IgD-negative memory B cell (primary cell): ENCODE results near the gene CYP2S1. TPM values are rescaled to one million over a fixed set of nuclear protein-coding genes. Genes with fewer than 3 reads are reported as not detected.
"Not testable (repeated sequence)": the region's sequence is repeated elsewhere in the genome, so short reads cannot be mapped to it uniquely, and the experiment has no call there.

Source experiments
- H3K27ac Mint-ChIP-seq, 3 donors: one replicate each; pipeline ENCODE4 v1.8.0; 2020 to 2022; ENCODE audit warnings: mild to moderate bottlenecking in 3 of 3, mixed read lengths in 3 of 3, moderate library complexity in 1 of 3
- H3K27me3 Mint-ChIP-seq: one replicate; pipeline ENCODE4 v1.8.0; 2021; ENCODE audit warnings: mixed read lengths
- H3K36me3 Mint-ChIP-seq: one replicate; pipeline ENCODE4 v1.8.0; 2020; ENCODE audit warnings: mild to moderate bottlenecking, mixed read lengths
- H3K4me1 Mint-ChIP-seq, 3 donors: one replicate each; pipeline ENCODE4 v1.8.0; 2020 to 2022; ENCODE audit warnings: mixed read lengths in 3 of 3, mild to moderate bottlenecking in 1 of 3
- H3K4me3 Mint-ChIP-seq, 4 donors: one replicate each; pipeline ENCODE4 v1.8.0; 2020 to 2022; ENCODE audit warnings: mild to moderate bottlenecking in 4 of 4, mixed read lengths in 4 of 4, moderate library complexity in 3 of 4
- H3K9me3 Mint-ChIP-seq, 3 donors: one replicate each; pipeline ENCODE4 v1.8.0; 2020 to 2021; ENCODE audit warnings: mixed read lengths in 3 of 3, mild to moderate bottlenecking in 1 of 3
- polyA plus RNA-seq: library from polyadenylated mRNA; unstranded; fragments of 300-500 nt; fragmentation: Illumina TruSeq; gene quantifications from one replicate; pipeline ENCODE4 v1.2.3, GENCODE V29; 2021

The CYP2S1 gene
- polyA plus RNA-seq, 1 donor from 2014 or later: not detected

DNA sequence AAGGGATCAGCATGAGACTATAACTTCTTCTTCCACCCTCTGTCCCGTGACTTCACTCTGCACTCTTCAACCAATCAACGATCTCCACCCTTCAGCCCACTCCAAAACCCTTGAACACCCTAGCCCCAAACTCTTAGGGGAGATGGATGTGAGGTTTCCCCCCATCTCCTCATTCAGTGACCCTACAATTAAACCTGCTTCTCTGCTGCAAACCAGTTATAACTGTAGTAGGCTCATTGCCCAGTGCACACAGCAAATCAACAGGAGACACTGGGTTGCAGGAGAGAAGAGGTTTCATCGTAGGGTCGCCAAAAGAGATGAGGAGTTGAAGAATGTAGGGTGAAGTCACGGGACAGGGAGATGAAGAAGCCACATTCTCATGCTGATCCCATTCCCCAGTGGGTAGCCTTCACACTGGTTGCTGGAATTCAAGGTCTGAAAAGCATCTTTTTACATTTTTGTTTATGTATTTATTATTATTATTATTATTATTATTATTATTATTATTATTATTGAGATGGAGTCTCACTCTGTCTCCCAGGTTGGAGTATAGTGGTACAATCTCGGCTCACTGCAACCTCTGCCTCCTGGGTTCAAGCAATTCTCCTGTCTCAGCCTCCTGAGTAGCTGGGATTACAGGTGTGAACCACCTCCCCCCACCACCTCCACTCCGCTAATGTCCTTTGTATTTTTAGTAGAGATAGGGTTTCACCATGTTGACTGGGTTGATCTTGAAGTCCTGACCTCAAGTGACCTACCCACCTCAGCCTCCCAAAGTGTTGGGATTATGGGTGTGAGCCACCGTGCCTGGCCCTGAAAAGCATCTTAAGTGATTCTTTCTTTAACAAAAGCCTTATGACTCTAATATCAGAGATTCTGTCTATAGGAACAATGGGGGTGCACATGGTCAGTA is 5.8 kb upstream of the CYP2S1 start:
- Mint-ChIP-seq H3K9me3 (no peaks in the 10 kb centered on the region), H3K36me3 (no peaks in the 10 kb centered on the region), H3K27me3 (peaks cover 18% of the 10 kb centered on the region), H3K4me1 (peaks cover 0 to 3% (median 2%) of the 10 kb centered on the region in 3 donors), H3K4me3 (no peak overlapping the region), H3K27ac (no peak overlapping the region)

DNA sequence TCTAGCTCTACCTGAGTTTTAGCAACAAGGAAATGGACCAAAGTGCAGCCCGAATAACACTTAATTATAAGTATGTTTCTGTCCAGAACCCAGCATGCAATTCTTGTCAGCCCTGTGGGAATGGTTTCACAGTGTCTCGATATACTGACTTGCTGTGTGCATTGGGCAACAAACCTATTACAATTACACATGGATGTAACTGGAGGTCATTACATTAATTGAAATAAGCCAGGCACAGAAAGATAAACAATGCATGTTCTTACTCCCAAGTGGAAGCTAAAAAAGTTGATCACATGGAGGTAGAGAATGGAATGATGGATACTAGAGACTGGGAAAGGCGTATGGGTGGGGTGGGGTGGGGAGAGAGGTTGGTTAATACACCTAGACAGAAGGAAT is 5.1 kb upstream of the CYP2S1 start:
- no peaks in the 10 kb centered on the region for H3K9me3 Mint-ChIP-seq
- peaks cover 1% of the 10 kb centered on the region for H3K36me3 Mint-ChIP-seq
- peaks cover 0 to 8% (median 2%) of the 10 kb centered on the region in 3 donors for H3K4me1 Mint-ChIP-seq
- peaks cover 23% of the 10 kb centered on the region for H3K27me3 Mint-ChIP-seq
- H3K27ac Mint-ChIP-seq: no peak overlapping the region
- H3K4me3 Mint-ChIP-seq: no peak overlapping the region

- Mint-ChIP-seq H3K9me3 (no peaks in the 10 kb centered on the region), H3K27ac (no peak overlapping the region), H3K4me3 (no peak overlapping the region), H3K36me3 (peaks cover 5% of the 10 kb centered on the region), H3K4me1 (peaks cover 0 to 8% (median 2%) of the 10 kb centered on the region in 3 donors), H3K27me3 (peaks cover 31% of the 10 kb centered on the region)
Measured at GRCh38 chr19:41189425-41190065, 3.5 kb upstream of the CYP2S1 start.

DNA sequence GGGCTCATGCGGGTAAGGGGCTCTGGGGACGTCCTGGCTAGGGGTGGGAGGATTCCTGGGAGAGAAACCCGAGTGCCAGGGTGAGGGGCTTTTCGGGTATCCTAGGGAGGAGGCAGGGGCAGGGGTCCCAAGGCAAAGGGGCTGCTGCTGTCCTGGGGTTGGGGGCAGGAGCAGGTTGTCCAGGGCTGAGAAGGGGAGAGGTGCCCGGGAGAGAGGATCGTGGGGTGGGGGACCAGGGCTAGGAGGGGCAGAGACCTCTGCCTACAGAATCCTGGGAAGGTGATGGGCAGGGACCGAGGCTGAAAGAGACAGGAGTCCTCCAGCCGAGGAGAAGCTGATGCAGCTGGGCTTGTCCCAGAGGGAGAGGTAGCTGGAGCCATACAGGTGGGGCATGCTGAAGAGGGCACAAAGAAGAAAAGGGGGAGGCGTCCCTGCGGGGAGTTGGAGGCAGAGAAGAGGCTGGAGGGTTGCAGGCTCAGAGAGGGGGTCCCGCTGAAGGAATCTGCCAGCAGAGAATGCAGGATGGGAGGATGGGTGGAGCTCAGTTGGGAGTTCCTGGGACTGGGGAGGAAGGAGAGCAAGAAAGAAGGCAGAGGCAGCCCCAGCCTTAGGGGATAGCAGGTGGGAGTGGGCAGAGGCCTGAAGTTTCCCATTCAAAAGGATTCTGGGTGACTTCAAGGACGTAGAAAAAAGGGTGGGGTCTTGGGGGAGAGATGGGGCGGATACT is 574 bp downstream of the CYP2S1 start:
- Mint-ChIP-seq H3K27ac (no peak overlapping the region), H3K27me3 (peaks cover 35% of the 10 kb centered on the region), H3K36me3 (peaks cover 5% of the 10 kb centered on the region), H3K4me1 (peaks cover 0 to 8% (median 2%) of the 10 kb centered on the region in 3 donors), H3K4me3 (peak overlapping the region in 1 of 4 donors; percentile 41), H3K9me3 (no peaks in the 10 kb centered on the region)

DNA sequence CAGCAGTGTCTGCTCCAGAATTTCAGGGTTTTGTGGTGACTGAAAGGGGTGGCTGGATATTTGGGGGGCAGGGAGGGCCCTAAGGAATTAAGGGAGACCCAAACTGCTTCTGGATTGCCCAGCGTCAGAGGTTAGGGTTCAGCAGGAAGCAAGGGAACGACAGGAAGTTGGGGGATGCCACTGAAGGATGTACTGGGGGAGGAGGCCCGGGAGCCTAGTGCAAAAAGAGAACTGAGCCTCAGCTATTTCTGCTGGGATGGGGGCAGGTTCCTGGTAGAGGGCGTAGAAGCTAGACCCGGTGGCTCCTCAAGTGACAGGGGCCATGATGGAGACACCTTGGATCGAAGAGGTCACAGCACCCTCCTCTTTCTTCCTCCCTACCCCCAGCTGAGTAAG is 1.1 kb downstream of the CYP2S1 start:
- Mint-ChIP-seq H3K36me3 (peaks cover 5% of the 10 kb centered on the region), H3K27me3 (peaks cover 38% of the 10 kb centered on the region), H3K4me3 (no peak overlapping the region), H3K27ac (peak overlapping the region in 1 of 3 donors; percentile 46), H3K9me3 (no peaks in the 10 kb centered on the region), H3K4me1 (peaks cover 2 to 8% (median 2%) of the 10 kb centered on the region in 3 donors)

GRCh38 chr19:41195675-41196497 is 2.9 kb downstream of the CYP2S1 start:
- H3K27ac Mint-ChIP-seq: no peak overlapping the region

GRCh38 chr19:41198559-41198958 is 5.5 kb downstream of the CYP2S1 start:
- Mint-ChIP-seq H3K4me1 (peaks cover 0 to 2% (median 1%) of the 10 kb centered on the region in 3 donors), H3K27me3 (peaks cover 23% of the 10 kb centered on the region), H3K9me3 (no peaks in the 10 kb centered on the region), H3K27ac (no peak overlapping the region), H3K36me3 (peaks cover 3% of the 10 kb centered on the region), H3K4me3 (peak overlapping the region in 1 of 4 donors; percentile 47)

More at GRCh38 chr19:41195675-41196497, 2.9 kb downstream of the CYP2S1 start:
- Mint-ChIP-seq H3K36me3 (peaks cover 5% of the 10 kb centered on the region), H3K4me3 (no peak overlapping the region), H3K4me1 (peaks cover 2 to 8% (median 2%) of the 10 kb centered on the region in 3 donors), H3K27me3 (peaks cover 28% of the 10 kb centered on the region), H3K9me3 (no peaks in the 10 kb centered on the region)

DNA sequence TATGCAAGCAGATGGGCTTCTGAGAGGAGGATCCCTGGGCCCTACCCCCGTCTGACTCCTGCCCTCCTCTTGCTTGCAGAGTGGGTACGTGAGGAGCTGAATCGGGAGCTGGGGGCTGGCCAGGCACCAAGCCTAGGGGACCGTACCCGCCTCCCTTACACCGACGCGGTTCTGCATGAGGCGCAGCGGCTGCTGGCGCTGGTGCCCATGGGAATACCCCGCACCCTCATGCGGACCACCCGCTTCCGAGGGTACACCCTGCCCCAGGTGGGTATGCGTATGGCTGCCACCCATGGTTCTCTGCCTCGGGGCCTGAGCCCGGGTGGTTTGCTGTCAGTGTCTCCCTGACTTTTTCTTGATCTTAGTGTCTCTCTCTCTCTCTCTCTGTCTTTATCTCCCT is 10.4 kb downstream of the CYP2S1 start:
- Mint-ChIP-seq H3K4me3 (no peak overlapping the region), H3K9me3 (no peaks in the 10 kb centered on the region), H3K4me1 (peaks cover 0 to 3% (median 1%) of the 10 kb centered on the region in 3 donors), H3K27me3 (peaks cover 12% of the 10 kb centered on the region), H3K36me3 (no peaks in the 10 kb centered on the region), H3K27ac (no peak overlapping the region)

- H3K36me3 Mint-ChIP-seq, H3K4me3 Mint-ChIP-seq, H3K9me3 Mint-ChIP-seq, H3K27me3 Mint-ChIP-seq, H3K4me1 Mint-ChIP-seq: not testable (repeated sequence)
- peak overlapping the region in 1 of 3 donors; percentile 24 for H3K27ac Mint-ChIP-seq
Measured at GRCh38 chr19:41204338-41204737, 11.3 kb downstream of the CYP2S1 start.

GRCh38 chr19:41205995-41206394 is 13.0 kb downstream of the CYP2S1 start:
- H3K36me3 Mint-ChIP-seq: no peaks in the 10 kb centered on the region
- H3K27me3 Mint-ChIP-seq: peaks cover 6% of the 10 kb centered on the region
- H3K4me3 Mint-ChIP-seq: no peak overlapping the region
- peak overlapping the region in 1 of 3 donors; percentile 23 for H3K27ac Mint-ChIP-seq
- peaks cover 0 to 1% (median 1%) of the 10 kb centered on the region in 3 donors for H3K4me1 Mint-ChIP-seq
- H3K9me3 Mint-ChIP-seq: no peaks in the 10 kb centered on the region

DNA sequence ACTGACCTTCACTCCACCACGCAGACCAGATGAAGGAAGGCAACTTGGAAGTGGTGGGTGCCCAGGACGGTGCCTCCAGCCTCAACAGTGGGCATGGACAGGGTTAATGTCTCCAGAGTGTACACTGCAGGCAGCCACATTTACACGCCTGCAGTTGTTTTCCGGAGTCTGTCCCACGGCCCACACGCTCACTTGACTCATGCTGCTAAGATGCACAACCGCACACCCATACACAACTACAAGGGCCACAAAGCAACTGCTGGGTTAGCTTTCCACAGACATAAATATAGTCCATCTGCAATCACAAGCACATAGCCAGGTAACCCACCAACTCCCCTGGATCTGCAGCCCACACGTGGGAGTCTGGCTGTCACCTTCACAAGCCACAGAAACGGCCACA is 13.4 kb downstream of the CYP2S1 start:
- Mint-ChIP-seq H3K27me3 (peaks cover 3% of the 10 kb centered on the region), H3K4me1 (peaks cover 0 to 1% (median under 1%) of the 10 kb centered on the region in 3 donors), H3K36me3 (no peaks in the 10 kb centered on the region), H3K4me3 (no peak overlapping the region), H3K9me3 (no peaks in the 10 kb centered on the region), H3K27ac (peak overlapping the region in 2 of 3 donors; percentile 23 to 62)

GRCh38 chr19:41206926-41207750 is 14.1 kb downstream of the CYP2S1 start:
- no peaks in the 10 kb centered on the region for H3K9me3 Mint-ChIP-seq
- peaks cover 0 to 1% (median 0%) of the 10 kb centered on the region in 3 donors for H3K4me1 Mint-ChIP-seq
- no peak overlapping the region for H3K4me3 Mint-ChIP-seq
- no peaks in the 10 kb centered on the region for H3K36me3 Mint-ChIP-seq
- no peaks in the 10 kb centered on the region for H3K27me3 Mint-ChIP-seq
- peak overlapping the region in 1 of 3 donors; percentile 62 for H3K27ac Mint-ChIP-seq

GRCh38 chr19:41214161-41214560 is 21.1 kb downstream of the CYP2S1 start:
- no peaks in the 10 kb centered on the region for H3K4me1 Mint-ChIP-seq
- no peak overlapping the region for H3K4me3 Mint-ChIP-seq
- H3K27me3 Mint-ChIP-seq: peaks cover 19% of the 10 kb centered on the region
- H3K9me3 Mint-ChIP-seq: no peaks in the 10 kb centered on the region
- H3K36me3 Mint-ChIP-seq: no peaks in the 10 kb centered on the region
- H3K27ac Mint-ChIP-seq: no peak overlapping the region
